ENCODE data around the gene MTRR.
"Not testable (repeated sequence)": the region's sequence is repeated elsewhere in the genome, so short reads cannot be mapped to it uniquely, and the experiment has no call there.

Gene MTRR

DNA sequence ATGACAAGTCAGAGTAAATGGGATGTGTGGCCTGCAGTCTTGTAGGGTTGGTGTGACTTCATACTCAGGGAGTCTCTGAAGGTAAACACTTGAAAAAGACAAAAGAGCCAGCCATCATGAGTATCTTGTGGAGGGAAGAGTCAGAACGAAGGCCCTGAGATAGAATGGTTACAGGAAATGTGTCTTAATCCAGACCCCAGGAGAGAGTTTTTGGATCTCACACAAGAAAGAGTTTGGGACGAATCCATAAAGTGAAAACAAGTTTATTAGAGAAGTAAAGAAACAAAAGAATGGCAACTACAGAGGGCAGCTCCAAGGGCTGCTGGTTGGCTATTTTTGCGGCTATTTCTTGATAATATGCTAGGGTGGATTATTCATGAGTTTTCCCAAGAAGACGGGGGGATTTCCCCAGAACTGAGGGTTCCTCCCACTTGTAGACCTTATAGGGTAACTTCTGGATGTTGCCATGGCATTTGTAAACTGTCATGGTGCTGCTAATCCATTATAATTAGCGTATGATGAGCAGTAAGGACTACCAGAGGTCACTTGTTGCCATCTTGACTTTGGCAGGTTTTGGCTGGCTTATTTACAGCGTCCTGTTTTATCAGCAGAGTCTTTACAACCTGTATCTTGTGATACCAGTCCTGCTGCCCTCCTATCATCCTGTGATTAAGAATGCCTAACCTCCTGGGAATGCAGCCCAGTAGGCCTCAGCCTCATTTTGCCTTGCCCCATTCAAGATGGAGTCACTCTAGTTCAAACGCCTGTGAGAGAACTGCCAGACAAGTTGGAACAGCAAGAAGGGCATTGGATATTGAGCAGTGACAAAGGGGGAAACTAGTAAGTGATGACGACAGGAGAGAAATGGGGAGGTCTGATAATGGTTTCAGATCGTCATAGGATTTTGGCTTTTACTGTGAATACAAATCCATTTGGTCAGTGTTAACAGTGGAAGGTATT lies 34.0 kb downstream of the MTRR start:
- DNase-seq = no peak

DNA sequence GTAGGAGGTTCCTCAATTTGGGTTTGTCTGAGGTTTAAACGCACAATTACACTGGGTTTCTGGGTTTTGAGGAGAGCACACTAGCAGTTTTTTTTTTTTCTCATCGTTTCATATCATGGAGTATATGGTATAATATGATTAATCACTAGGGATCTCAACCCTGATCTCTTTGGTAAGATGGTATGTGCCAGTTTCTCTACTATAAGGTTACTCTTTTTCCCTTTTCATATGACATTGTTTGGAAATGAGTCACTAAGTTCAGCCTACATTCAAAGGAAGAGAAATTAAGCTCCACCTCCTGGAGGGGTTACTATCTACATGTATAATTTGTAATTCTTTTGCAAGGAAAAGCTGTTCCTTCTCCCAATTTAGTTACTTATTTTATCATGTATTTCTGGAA lies 35.2 kb downstream of the MTRR start:
- no peak for DNase-seq

DNA sequence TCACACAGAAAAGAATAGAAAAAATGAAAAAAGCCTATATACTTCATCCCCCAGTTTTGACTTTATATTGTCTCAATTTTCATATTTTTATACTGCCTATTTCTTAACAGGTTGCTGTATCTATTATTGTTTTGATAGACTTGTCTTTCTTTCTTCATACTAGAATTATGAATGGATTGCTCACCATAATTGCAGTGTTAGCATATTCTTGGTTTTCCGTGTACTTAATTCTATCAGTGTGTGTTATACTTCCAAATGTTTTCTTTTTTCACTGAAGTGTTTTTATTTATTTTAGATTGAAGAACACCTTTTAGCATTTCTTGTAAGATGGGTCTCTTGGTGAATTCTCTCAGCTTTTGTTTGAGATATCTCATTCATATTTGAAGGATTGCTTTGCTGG lies 38.7 kb downstream of the MTRR start:
- no peak for DNase-seq

- DNase-seq = no peak
Observed at GRCh38 chr5:7908317-7908716, 39.4 kb downstream of the MTRR start.

- no peak for DNase-seq
Observed at GRCh38 chr5:7910738-7911428, 41.9 kb downstream of the MTRR start.

DNA sequence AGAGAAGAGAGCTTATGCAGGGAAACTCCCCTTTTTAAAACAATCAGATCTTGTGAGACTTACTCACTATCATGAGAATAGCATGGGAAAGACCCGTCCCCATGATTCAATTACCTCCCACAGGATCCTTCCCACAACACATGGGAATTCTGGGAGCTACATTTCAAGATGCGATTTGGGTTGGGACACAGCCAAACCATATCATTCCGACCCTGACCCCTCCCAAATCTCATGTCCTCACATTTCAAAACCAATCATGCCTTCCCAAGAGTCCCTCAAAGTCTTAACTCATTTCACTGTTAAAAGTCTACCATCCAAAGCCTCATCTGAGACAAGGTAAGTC lies 42.5 kb downstream of the MTRR start:
- DNase-seq = not testable (repeated sequence)

DNA sequence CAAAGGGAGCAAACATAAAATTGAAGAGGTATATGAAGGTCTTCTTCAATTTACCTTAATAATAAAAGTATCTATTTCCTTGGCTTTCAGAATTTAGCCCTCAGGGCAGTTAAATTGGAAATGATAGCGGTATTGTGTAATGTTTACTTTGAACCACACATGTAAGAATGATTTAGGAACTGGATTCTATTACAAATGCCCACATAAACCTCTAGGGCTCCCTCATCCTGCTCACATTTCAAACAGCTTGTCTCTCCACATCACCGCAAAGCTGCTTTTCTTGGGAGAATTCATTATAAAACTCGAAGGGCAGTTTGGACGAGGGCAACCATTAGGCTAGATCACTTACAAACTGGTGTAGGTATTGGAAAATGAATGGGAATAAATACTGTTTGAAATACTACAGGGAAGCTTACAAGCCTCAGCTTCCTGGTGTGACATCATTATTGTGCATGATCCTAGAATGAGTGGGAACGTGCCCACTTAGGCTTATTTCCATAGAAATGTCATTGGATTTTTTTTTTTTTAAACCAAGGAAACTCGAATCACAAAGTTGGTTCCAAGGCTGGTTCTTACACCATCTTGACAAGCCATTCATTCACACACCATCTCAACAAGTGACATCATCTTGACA lies 47.3 kb downstream of the MTRR start:
- no peak for DNase-seq

GRCh38 chr5:7917130-7918123 lies 48.5 kb downstream of the MTRR start:
- DNase-seq = no peak

- DNase-seq = no peak
Observed at GRCh38 chr5:7925961-7926695, 57.2 kb downstream of the MTRR start.

- DNase-seq = no peak
Observed at GRCh38 chr5:7926720-7927119, 57.8 kb downstream of the MTRR start.

- peak; percentile 80 for DNase-seq
Observed at GRCh38 chr5:7927466-7928375, 58.8 kb downstream of the MTRR start.

DNA sequence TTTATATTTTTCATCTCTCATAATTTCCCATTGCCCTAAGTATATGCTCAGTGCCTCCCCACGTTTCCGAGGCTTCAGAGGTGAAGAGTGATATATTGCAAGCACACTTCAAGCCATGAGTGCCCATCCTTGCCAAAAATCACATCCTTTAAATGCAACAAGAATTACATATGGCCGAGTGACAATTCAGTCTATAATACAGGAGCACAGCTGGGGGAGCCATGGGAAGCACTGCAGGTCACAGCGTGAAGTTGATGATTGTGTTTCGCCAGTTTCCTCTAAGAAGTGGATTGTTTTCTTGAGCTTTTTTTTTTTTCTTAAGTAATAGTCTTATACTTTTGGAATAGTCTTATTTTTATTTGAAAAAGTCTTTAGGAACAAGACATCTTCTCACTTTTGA lies 61.1 kb downstream of the MTRR start:
- no peak for DNase-seq

- no peak for DNase-seq
Observed at GRCh38 chr5:7941692-7942091, 72.7 kb downstream of the MTRR start.

GRCh38 chr5:7947301-7947700 lies 78.4 kb downstream of the MTRR start:
- DNase-seq = no peak
